H9 (cell line): Measurements from ENCODE around the gene TAS2R1. TPM values are rescaled to one million over a fixed set of nuclear protein-coding genes. Genes with fewer than 3 reads are reported as not detected.

Experiments
- DNase-seq: peaks from one replicate; pipeline ENCODE4 v3.0.0-alpha.2; 2017
- H2AFZ ChIP-seq: one replicate; pipeline ENCODE4 v1.6.1; 2013; ENCODE audit warnings: mild to moderate bottlenecking, low read length, control low read depth, moderate library complexity
- H2AK5ac ChIP-seq: 2 replicates; pipeline ENCODE4 v1.6.1; 2013; ENCODE audit warnings: low read length, control low read depth, mixed read lengths; ENCODE audit not compliant: insufficient read length
- H2BK120ac ChIP-seq: one replicate; pipeline ENCODE4 v1.6.1; 2013; ENCODE audit warnings: low read depth, mild to moderate bottlenecking, low read length, control low read depth, inconsistent platforms; ENCODE audit not compliant: poor library complexity, severe bottlenecking
- H2BK12ac ChIP-seq: 2 replicates; pipeline ENCODE4 v1.6.1; 2013; ENCODE audit warnings: low read length, control low read depth, mixed read lengths, low read depth; ENCODE audit not compliant: insufficient read length
- H2BK15ac ChIP-seq: 2 replicates; pipeline ENCODE4 v1.6.1; 2013; ENCODE audit warnings: low read depth, low read length, control low read depth
- H2BK20ac ChIP-seq: one replicate; pipeline ENCODE4 v1.6.1; 2013; ENCODE audit warnings: low read depth, mild to moderate bottlenecking, low read length, control low read depth, inconsistent platforms; ENCODE audit not compliant: poor library complexity, severe bottlenecking
- H2BK5ac ChIP-seq: 2 replicates; pipeline ENCODE4 v1.6.1; 2013; ENCODE audit warnings: low read length, control low read depth, mixed read lengths; ENCODE audit not compliant: insufficient read length
- H3K14ac ChIP-seq: 2 replicates; pipeline ENCODE4 v1.6.1; 2013; ENCODE audit warnings: low read length, control low read depth; ENCODE audit not compliant: insufficient read depth
- H3K18ac ChIP-seq: 2 replicates; pipeline ENCODE4 v1.6.1; 2013; ENCODE audit warnings: low read depth, mild to moderate bottlenecking, mixed read lengths, low read length, control low read depth; ENCODE audit not compliant: insufficient read length
- H3K23ac ChIP-seq: 2 replicates; pipeline ENCODE4 v1.6.1; 2013; ENCODE audit warnings: low read length, control low read depth, mixed read lengths, low read depth; ENCODE audit not compliant: insufficient read length
- H3K23me2 ChIP-seq: 2 replicates; pipeline ENCODE4 v1.6.1; 2013; ENCODE audit warnings: low read depth, mild to moderate bottlenecking, mixed read lengths, low read length, control low read depth; ENCODE audit not compliant: insufficient read length, poor library complexity, severe bottlenecking
- H3K27ac ChIP-seq: 2 replicates; pipeline ENCODE4 v1.5.1; 2013; ENCODE audit warnings: low read length, control low read depth, mixed read lengths, low read depth; ENCODE audit not compliant: insufficient read length
- H3K27me3 ChIP-seq: 2 replicates; pipeline ENCODE4 v1.6.1; 2013; ENCODE audit warnings: low read length, control low read depth, inconsistent platforms; ENCODE audit not compliant: insufficient read depth
- H3K4ac ChIP-seq: 2 replicates; pipeline ENCODE4 v1.6.1; 2013; ENCODE audit warnings: low read depth, mild to moderate bottlenecking, control low read depth, inconsistent platforms, low read length, moderate library complexity
- H3K4me1 ChIP-seq: 2 replicates; pipeline ENCODE4 v1.6.1; 2013; ENCODE audit warnings: low read length, control low read depth, inconsistent platforms; ENCODE audit not compliant: insufficient read depth
- H3K4me2 ChIP-seq: 2 replicates; pipeline ENCODE4 v1.6.1; 2013; ENCODE audit warnings: low read length, control low read depth, mixed read lengths; ENCODE audit not compliant: insufficient read length, insufficient read depth
- H3K56ac ChIP-seq: 2 replicates; pipeline ENCODE4 v1.6.1; 2013; ENCODE audit warnings: low read depth, mild to moderate bottlenecking, mixed read lengths, low read length, control low read depth; ENCODE audit not compliant: insufficient read length
- H3K79me1 ChIP-seq: 2 replicates; pipeline ENCODE4 v1.6.1; 2013; ENCODE audit warnings: low read depth, mild to moderate bottlenecking, moderate library complexity, low read length, control low read depth, inconsistent platforms; ENCODE audit not compliant: insufficient read depth, poor library complexity, severe bottlenecking
- H3K79me2 ChIP-seq: 2 replicates; pipeline ENCODE4 v1.6.1; 2013; ENCODE audit warnings: low read length, control low read depth, inconsistent platforms; ENCODE audit not compliant: insufficient read depth
- H3K9ac ChIP-seq: 2 replicates; pipeline ENCODE4 v1.6.1; 2013; ENCODE audit warnings: low read length, control low read depth, mixed read lengths; ENCODE audit not compliant: insufficient read length; ENCODE audit errors: extremely low read depth
- H3K9me3 ChIP-seq: one replicate; pipeline ENCODE4 v1.6.1; 2013; ENCODE audit warnings: low read depth, low read length, inconsistent platforms; ENCODE audit not compliant: control insufficient read depth
- H3T11ph ChIP-seq: one replicate; pipeline ENCODE4 v1.6.1; 2013; ENCODE audit warnings: mild to moderate bottlenecking, low read length, control low read depth, inconsistent platforms
- H4K20me1 ChIP-seq: one replicate; pipeline ENCODE4 v1.6.1; 2013; ENCODE audit not compliant: control insufficient read depth, insufficient read length, insufficient read depth
- H4K5ac ChIP-seq: 2 replicates; pipeline ENCODE4 v1.6.1; 2013; ENCODE audit warnings: low read depth, mild to moderate bottlenecking, mixed read lengths, low read length, control low read depth; ENCODE audit not compliant: insufficient read length
- H4K8ac ChIP-seq: replicated peaks from 2 replicates; pipeline ENCODE4 v1.6.1; 2013; ENCODE audit warnings: low read length, control low read depth, mixed read lengths, low read depth; ENCODE audit not compliant: insufficient read length
- H4K91ac ChIP-seq: 2 replicates; pipeline ENCODE4 v1.6.1; 2013; ENCODE audit warnings: low read depth, mild to moderate bottlenecking, moderate library complexity, mixed read lengths, low read length, control low read depth; ENCODE audit not compliant: insufficient read length
- H3K27ac Mint-ChIP-seq, 3 experiments: 2 replicates in 2 of 3; 3 replicates in 1 of 3; pipeline ENCODE4 v1.8.0; 2020 to 2021; ENCODE audit warnings: mixed read lengths in 3 of 3, mild to moderate bottlenecking in 1 of 3, moderate library complexity in 1 of 3
- H3K27me3 Mint-ChIP-seq: 2 replicates; pipeline ENCODE4 v1.8.0; 2021; ENCODE audit warnings: low read depth, mild to moderate bottlenecking, moderate library complexity, mixed read lengths
- H3K36me3 Mint-ChIP-seq, 3 experiments: 2 replicates in 2 of 3; 3 replicates in 1 of 3; pipeline ENCODE4 v1.8.0; 2020 to 2021; ENCODE audit warnings: low read depth in 3 of 3, mixed read lengths in 3 of 3; ENCODE audit not compliant: insufficient read depth in 1 of 3
- H3K4me1 Mint-ChIP-seq, 2 experiments: 2 replicates each; pipeline ENCODE4 v1.8.0; 2020; ENCODE audit warnings: mixed read lengths in 2 of 2
- H3K4me3 Mint-ChIP-seq, 2 experiments: 2 replicates in 1 of 2; 3 replicates in 1 of 2; pipeline ENCODE4 v1.8.0; 2020 to 2021; ENCODE audit warnings: mild to moderate bottlenecking in 2 of 2, mixed read lengths in 2 of 2, moderate library complexity in 1 of 2
- H3K9me3 Mint-ChIP-seq, 2 experiments: 2 replicates in 1 of 2; 3 replicates in 1 of 2; pipeline ENCODE4 v1.8.0; 2020; ENCODE audit warnings: mild to moderate bottlenecking in 2 of 2, mixed read lengths in 2 of 2, moderate library complexity in 1 of 2
- CTCF ChIP-seq: fragments of 200-600 bp; sonication (generic); conservative IDR thresholded peaks from 3 replicates; pipeline ENCODE4 v1.8.0; 2021; ENCODE audit warnings: antibody characterized with exemption, mild to moderate bottlenecking
- WGBS: extraction: QIAGEN DNeasy Blood & Tissue Kit; methylation state at CpG from one replicate; pipeline ENCODE4 v1.1.7; 2013; ENCODE audit warnings: missing lambda C conversion rate, low lambda C conversion rate, mixed read lengths; ENCODE audit not compliant: insufficient read length; ENCODE audit errors: extremely low coverage; 5-methylcytosine and 5-hydroxymethylcytosine counted together
- total RNA-seq: library from RNA; stranded (reverse); gene quantifications from 2 replicates; pipeline ENCODE4 v1.2.1, GENCODE V29; 2021

The TAS2R1 gene
- total RNA-seq, 1 experiment from 2014 or later, result not detected

- Histone ChIP-seq H3K9ac (no peak overlapping the region), H3K18ac (no peak overlapping the region), H4K91ac (no peak overlapping the region), H3K4ac (no peak overlapping the region), H4K20me1 (no peaks in the 10 kb centered on the region), H3K14ac (no peak overlapping the region), H2BK5ac (no peak overlapping the region), H2BK12ac (no peak overlapping the region), H3T11ph (no peak overlapping the region), H4K5ac (no peak overlapping the region), H3K9me3 (no peaks in the 10 kb centered on the region), H3K23me2 (no peaks in the 10 kb centered on the region), H3K4me1 (no peaks in the 10 kb centered on the region), H3K27me3 (no peaks in the 10 kb centered on the region), H4K8ac (no peak overlapping the region), H2BK15ac (no peak overlapping the region), H2AK5ac (no peak overlapping the region), H2BK20ac (no peak overlapping the region), H3K4me2 (no peak overlapping the region), H3K56ac (no peak overlapping the region), H2AFZ (no peak overlapping the region), H3K27ac (no peak overlapping the region), H2BK120ac (no peak overlapping the region), H3K79me2 (no peaks in the 10 kb centered on the region), H3K23ac (no peak overlapping the region), H3K79me1 (no peaks in the 10 kb centered on the region)
- Mint-ChIP-seq H3K27ac (no peak overlapping the region), H3K36me3 (no peaks in the 10 kb centered on the region), H3K27me3 (no peaks in the 10 kb centered on the region), H3K4me1 (no peaks in the 10 kb centered on the region), H3K9me3 (no peaks in the 10 kb centered on the region), H3K4me3 (no peak overlapping the region)
- WGBS, result no CpG with 5 or more reads among the region's 1 CpG
- TF ChIP-seq CTCF, result no peak
- DNase-seq, result no peak
These were observed 25.5 kb upstream of the TAS2R1 start for GRCh38 chr5:9655641-9656040.
